Liver (tissue), 9 donors: ENCODE data around the gene NWD2. TPM values are rescaled to one million over a fixed set of nuclear protein-coding genes. Genes with fewer than 3 reads are reported as not detected.
A peak's percentile ranks its signal among the peaks of the same experiment; 100 is the strongest.
"Not testable (repeated sequence)": the region's sequence is repeated elsewhere in the genome, so short reads cannot be mapped to it uniquely, and the experiment has no call there.

Experiments
- DNase-seq: peaks from one replicate; pipeline ENCODE4 v3.0.0-alpha.2; 2017; ENCODE audit warnings: low spot score
- H3K27ac ChIP-seq, 2 donors: one replicate each; pipeline ENCODE4 v1.7.0; 2013; ENCODE audit warnings: inconsistent platforms in 2 of 2, low read length in 2 of 2, control low read depth in 1 of 2, low read depth in 1 of 2, mild to moderate bottlenecking in 1 of 2
- H3K27me3 ChIP-seq, 4 donors: one replicate each; pipeline versions ENCODE4 v1.6.1 to v1.7.0; 2013; ENCODE audit warnings: low read length in 3 of 4, inconsistent platforms in 1 of 4, mild to moderate bottlenecking in 1 of 4, moderate library complexity in 1 of 4; ENCODE audit not compliant: control insufficient read depth in 4 of 4, insufficient read depth in 4 of 4
- H3K36me3 ChIP-seq, 4 donors: one replicate each; pipeline versions ENCODE4 v1.6.1 to v1.7.0; 2013; ENCODE audit warnings: low read length in 3 of 4, mild to moderate bottlenecking in 3 of 4, low read depth in 1 of 4, moderate library complexity in 1 of 4; ENCODE audit not compliant: control insufficient read depth in 4 of 4, insufficient read depth in 3 of 4
- H3K4me1 ChIP-seq, 4 donors: one replicate each; pipeline versions ENCODE4 v1.6.1 to v1.7.0; 2013; ENCODE audit warnings: low read length in 3 of 4, mild to moderate bottlenecking in 3 of 4, moderate library complexity in 1 of 4; ENCODE audit not compliant: control insufficient read depth in 4 of 4, insufficient read depth in 4 of 4
- H3K4me3 ChIP-seq, 3 donors: one replicate each; pipeline versions ENCODE4 v1.6.1 to v1.7.0; 2013; ENCODE audit warnings: low read length in 3 of 3, control low read depth in 1 of 3, low read depth in 1 of 3, mild to moderate bottlenecking in 1 of 3
- H3K9ac ChIP-seq, 2 donors: one replicate each; pipeline ENCODE4 v1.7.0; 2013; ENCODE audit warnings: low read length in 2 of 2, mild to moderate bottlenecking in 2 of 2, moderate library complexity in 2 of 2, control low read depth in 1 of 2, low read depth in 1 of 2
- H3K9me3 ChIP-seq, 4 donors: one replicate each; pipeline versions ENCODE4 v1.6.1 to v1.7.0; 2013; ENCODE audit warnings: low read length in 3 of 4; ENCODE audit not compliant: control insufficient read depth in 4 of 4
- CTCF ChIP-seq: fragments of 150-350 bp; IDR thresholded peaks from 2 replicates; pipeline ENCODE4 v1.5.1; 2017; ENCODE audit warnings: improper control_type of control experiment, low read depth, low read length; ENCODE audit not compliant: missing input control
- EGR1 ChIP-seq, 2 donors: IDR thresholded peaks; 2 replicates each; pipeline ENCODE4 v1.6.1; 2016 to 2018; ENCODE audit warnings: antibody characterized with exemption in 2 of 2, low read depth in 2 of 2
- FOXA2 ChIP-seq: IDR thresholded peaks from 2 replicates; pipeline ENCODE4 v1.6.1; 2016; ENCODE audit warnings: antibody characterized with exemption
- GABPA ChIP-seq, 2 donors: IDR thresholded peaks in 1 of 2; conservative IDR thresholded peaks in 1 of 2; 2 replicates each; pipeline ENCODE4 v1.6.1; 2016; ENCODE audit warnings: antibody characterized with exemption in 2 of 2, mild to moderate bottlenecking in 1 of 2, moderate library complexity in 1 of 2
- HNF4A ChIP-seq, 2 donors: conservative IDR thresholded peaks; 2 replicates each; pipeline ENCODE4 v1.6.1; 2016; ENCODE audit warnings: antibody characterized with exemption in 2 of 2, mild to moderate bottlenecking in 2 of 2
- HNF4G ChIP-seq: IDR thresholded peaks from 2 replicates; pipeline ENCODE4 v1.6.1; 2016; ENCODE audit warnings: antibody characterized with exemption
- NR2F2 ChIP-seq: IDR thresholded peaks from 2 replicates; pipeline ENCODE4 v1.6.1; 2016; ENCODE audit warnings: antibody characterized with exemption
- RAD21 ChIP-seq, 2 donors: IDR thresholded peaks; 2 replicates each; pipeline ENCODE4 v1.6.1; 2016; ENCODE audit warnings: antibody characterized with exemption in 2 of 2, mild to moderate bottlenecking in 2 of 2
- SP1 ChIP-seq: IDR thresholded peaks from 2 replicates; pipeline ENCODE4 v1.6.1; 2018; ENCODE audit warnings: antibody characterized with exemption, mild to moderate bottlenecking
- YY1 ChIP-seq: IDR thresholded peaks from 2 replicates; pipeline ENCODE4 v1.6.1; 2016; ENCODE audit warnings: antibody characterized with exemption, mild to moderate bottlenecking
- WGBS: extraction: QIAGEN DNeasy Blood & Tissue Kit; methylation state at CpG from one replicate; pipeline ENCODE4 v1.1.7; 2013; 5-methylcytosine and 5-hydroxymethylcytosine counted together
- polyA plus RNA-seq, 2 donors: library from polyadenylated mRNA; stranded (reverse) in 1 of 2; unstranded in 1 of 2; fragments of 200-250 nt in 1 of 2; fragments of >200 nt in 1 of 2; fragmentation: Nextera tagmentation in 1 of 2; extraction: Ambion mirVana in 1 of 2; gene quantifications; one replicate each; pipeline versions ENCODE4 v1.2.1 to v1.2.3, GENCODE V29; 2013 to 2015
- total RNA-seq, 2 donors: library from RNA; depleted of rRNA; stranded (reverse); fragments of >200 nt; gene quantifications; one replicate each; pipeline ENCODE4 v1.2.3, GENCODE V29; 2014
- TF ChIP-seq, protein P1 (sequence below): IDR thresholded peaks from 2 replicates; pipeline ENCODE4 v1.6.1; 2016; ENCODE audit warnings: antibody characterized with exemption
- TF ChIP-seq, protein P2 (sequence below): IDR thresholded peaks from 2 replicates; pipeline ENCODE4 v1.6.1; 2016; ENCODE audit warnings: antibody characterized with exemption
- donor health status: healthy.
- donor health status: healthy.
- donor health status: healthy.
- donor health status: healthy.
- donor health status: healthy.

NWD2 gene, protein sequence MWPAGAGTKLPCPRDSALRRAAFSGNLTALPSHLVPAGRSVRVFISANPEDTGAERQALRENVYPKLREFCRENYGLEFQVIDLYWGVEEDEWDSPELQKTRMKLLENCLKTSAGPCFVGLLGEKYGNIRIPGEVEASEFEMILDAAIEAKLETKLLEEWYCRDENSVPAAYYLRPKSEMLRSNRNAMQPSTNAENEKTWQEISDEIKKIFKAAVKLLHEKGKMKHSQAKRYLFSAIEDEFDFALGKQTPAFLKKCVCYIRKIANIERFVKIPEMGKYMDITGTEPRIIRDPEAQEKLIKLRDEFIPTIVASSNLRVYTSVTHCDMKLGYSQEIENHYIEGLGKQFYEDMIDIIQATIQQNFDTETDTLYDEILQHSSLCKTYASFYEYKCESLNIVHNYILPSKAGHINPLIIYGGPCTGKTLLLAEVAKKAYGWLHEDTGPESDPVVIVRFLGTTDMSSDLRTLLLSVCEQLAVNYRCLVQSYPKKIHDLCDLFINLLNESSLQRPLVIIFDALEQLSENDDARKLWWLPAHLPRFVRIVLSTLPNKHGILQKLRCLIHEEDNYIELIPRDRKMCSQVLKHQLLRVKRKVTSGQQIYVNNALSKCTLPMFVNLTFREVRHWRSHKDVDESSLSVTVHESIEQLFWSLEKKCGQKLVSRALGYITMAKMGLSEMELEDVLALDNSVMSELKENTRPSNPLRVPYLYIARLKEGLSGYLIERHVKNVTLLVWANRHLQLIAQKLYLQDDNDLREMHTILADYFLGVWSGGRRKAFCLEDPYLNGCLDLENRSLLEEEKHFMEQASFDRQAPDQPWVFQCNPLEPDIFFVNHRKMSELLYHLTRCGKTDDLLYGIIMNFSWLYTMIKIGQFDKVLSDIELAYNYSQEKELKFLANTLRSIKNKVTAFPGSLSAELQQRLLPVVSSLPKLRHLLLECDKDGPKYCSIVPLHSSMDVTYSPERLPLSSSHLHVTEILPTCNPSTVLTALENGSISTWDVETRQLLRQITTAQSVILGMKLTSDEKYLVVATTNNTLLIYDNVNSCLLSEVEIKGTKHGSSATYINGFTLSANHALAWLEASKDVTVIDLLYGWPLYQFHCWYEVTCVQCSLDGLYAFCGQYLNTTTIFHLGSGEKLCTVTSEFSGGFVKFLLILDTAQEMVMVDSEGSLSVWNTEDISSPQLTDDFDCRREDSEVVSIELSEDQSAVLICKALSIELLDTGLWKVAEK (N-terminal part only)
- total RNA-seq (under 1 TPM; 0.08 to 0.37 TPM), polyA plus RNA-seq (not detected)

GRCh38 chr4:37244583-37245390 lies at the start of gene NWD2:
Gene NWD2, plus strand, starts transcription at chr4:37244743. Its CDS starts 325 bp downstream, at chr4:37245068.
- Histone ChIP-seq H3K4me1 (peaks cover 4 to 20% (median 10%) of the 10 kb centered on the region in 4 donors), H3K27me3 (peaks cover 2 to 17% (median 10%) of the 10 kb centered on the region in 4 donors), H3K4me3 (peak within 1 kb of the TSS in 2 of 3 donors; percentile 37 to 39), H3K9ac (no peak within 1 kb of the TSS), H3K27ac (no peak within 1 kb of the TSS), H3K9me3 (no peaks in the 10 kb centered on the region), H3K36me3 (no peaks in the 10 kb centered on the region)
- no peak for TF ChIP-seq YY1
- DNase-seq: no peak
- 2% methylated on average over 95 of the region's 95 CpGs for WGBS

- Histone ChIP-seq H3K4me3 (no peak overlapping the region), H3K27me3 (peaks cover 0 to 2% (median 0%) of the 10 kb centered on the region in 4 donors), H3K4me1 (no peaks in the 10 kb centered on the region), H3K9me3 (no peaks in the 10 kb centered on the region), H3K9ac (no peak overlapping the region), H3K27ac (no peak overlapping the region), H3K36me3 (no peaks in the 10 kb centered on the region)
- TF ChIP-seq SP1 (no peak), EGR1 (IDR thresholded peaks at IDR 0.05; ENCODE audit: low read depth in 2 of 2) (no peak), GABPA (IDR thresholded peaks at IDR 0.05 in 1 of 2, conservative IDR thresholded peaks at IDR 0.05 in 1 of 2) (no peak), HNF4A (conservative IDR thresholded peaks at IDR 0.05) (no peak), HNF4G (no peak), CTCF (no peak), FOXA2 (no peak), RAD21 (IDR thresholded peaks at IDR 0.05) (no peak), NR2F2 (no peak), YY1 (no peak)
- TF ChIP-seq, protein P1, sequence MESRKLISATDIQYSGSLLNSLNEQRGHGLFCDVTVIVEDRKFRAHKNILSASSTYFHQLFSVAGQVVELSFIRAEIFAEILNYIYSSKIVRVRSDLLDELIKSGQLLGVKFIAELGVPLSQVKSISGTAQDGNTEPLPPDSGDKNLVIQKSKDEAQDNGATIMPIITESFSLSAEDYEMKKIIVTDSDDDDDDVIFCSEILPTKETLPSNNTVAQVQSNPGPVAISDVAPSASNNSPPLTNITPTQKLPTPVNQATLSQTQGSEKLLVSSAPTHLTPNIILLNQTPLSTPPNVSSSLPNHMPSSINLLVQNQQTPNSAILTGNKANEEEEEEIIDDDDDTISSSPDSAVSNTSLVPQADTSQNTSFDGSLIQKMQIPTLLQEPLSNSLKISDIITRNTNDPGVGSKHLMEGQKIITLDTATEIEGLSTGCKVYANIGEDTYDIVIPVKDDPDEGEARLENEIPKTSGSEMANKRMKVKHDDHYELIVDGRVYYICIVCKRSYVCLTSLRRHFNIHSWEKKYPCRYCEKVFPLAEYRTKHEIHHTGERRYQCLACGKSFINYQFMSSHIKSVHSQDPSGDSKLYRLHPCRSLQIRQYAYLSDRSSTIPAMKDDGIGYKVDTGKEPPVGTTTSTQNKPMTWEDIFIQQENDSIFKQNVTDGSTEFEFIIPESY: no peak
- TF ChIP-seq, protein P2, sequence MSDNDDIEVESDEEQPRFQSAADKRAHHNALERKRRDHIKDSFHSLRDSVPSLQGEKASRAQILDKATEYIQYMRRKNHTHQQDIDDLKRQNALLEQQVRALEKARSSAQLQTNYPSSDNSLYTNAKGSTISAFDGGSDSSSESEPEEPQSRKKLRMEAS: no peak
- 63% methylated on average over 3 of the region's 3 CpGs for WGBS
- no peak for DNase-seq
Observed at GRCh38 chr4:37197899-37198298, 46.6 kb upstream of the NWD2 start.

DNA sequence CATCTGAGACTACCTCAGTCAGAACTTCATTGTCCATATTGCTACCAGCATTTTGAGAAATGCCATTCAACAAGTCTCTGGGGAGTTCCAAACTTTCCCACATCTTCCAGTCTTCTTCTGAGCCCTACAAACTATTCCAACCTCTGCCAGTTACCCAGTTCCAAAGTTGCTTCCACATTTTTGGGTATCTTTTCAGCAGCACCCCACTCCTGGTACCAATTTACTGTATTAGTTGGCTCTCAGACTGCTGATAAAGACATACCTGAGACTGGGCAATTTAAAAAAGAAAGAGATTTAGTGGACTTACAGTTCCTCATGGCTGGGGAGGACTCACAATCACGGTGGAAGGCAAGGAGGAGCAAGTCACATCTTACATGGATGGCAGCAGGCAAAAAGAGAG lies 39.8 kb upstream of the NWD2 start:
- H3K4me1 ChIP-seq, H3K4me3 ChIP-seq, H3K27me3 ChIP-seq, H3K9me3 ChIP-seq, H3K27ac ChIP-seq, H3K9ac ChIP-seq, DNase-seq, H3K36me3 ChIP-seq: not testable (repeated sequence)
- WGBS: 87% methylated on average over 1 of the region's 1 CpG
